ENCODE measurements around the gene PCSK9. TPM values are rescaled to one million over a fixed set of nuclear protein-coding genes. Genes with fewer than 3 reads are reported as not detected.

PCSK9 gene
- total RNA-seq, 3 donors from 2014 or later: 0.15 to 0.16 TPM; not detected in 1

DNA sequence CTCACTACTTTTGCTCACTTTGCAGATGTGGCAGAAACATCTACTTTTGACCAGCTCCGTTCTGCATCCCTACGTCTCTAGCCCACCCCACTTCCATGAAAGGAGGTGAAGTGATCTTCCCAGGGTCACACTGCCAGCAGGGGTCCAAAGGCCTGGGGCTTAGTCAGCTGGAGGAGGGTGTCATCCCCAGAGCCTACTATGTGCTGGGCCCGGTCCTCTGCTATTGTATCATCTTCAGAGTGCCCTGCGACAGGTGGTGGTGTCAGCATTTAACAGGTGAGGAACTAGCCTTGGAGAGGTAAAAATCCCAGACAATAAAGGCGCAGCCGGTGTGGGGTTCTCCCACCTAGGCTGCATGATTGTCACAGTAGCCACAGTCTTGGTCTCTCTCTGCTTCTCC lies 46.2 kb upstream of the PCSK9 start:
- peaks cover 0 to 12% of the 10 kb centered on the region in 2 donors for H3K27me3 ChIP-seq
- no peak overlapping the region for H3K4me3 ChIP-seq
- intact Hi-C loops (cut with DNase I; ENCODE audit: low total_unique reads): no loop called here
- no peaks in the 10 kb centered on the region for H3K9me3 ChIP-seq
- H3K36me3 ChIP-seq: no peaks in the 10 kb centered on the region
- H3K4me1 ChIP-seq: no peaks in the 10 kb centered on the region
- DNase-seq (ENCODE audit: low spot score in 2 of 2): no peak
- no peak for TF ChIP-seq POLR2A (IDR thresholded peaks at IDR 0.05)
- no peak overlapping the region for H3K27ac ChIP-seq

DNA sequence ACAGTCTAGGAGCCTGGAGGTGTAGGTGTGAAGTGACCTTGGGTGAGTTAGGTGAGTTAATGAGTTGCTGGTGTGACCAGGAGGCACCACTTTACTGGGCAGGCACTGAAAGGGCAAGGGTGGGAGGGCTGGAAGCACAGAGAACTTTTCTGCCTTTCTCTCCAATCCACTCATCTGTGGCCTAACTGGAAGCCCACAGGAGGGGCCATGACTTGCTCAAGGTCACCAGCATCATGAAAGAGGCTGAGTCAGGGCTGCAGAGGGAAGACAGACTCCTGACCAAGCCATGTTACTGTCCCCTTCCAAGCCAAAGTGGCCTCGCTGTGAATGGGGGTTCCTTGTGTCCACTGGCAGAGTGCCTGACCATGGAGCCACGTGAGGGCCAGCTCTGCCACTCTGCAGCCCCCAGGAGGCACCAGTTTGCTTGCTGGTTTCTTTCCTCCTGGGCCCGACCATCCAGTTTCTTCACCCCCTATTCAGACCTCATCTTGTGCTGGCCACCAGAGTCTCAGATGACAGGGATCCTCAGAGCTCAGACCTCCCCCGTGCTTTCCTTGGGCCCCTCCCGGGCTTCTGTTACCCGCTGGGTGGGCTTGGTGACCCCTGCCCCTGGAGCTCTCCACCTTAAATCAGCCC lies 44.9 kb upstream of the PCSK9 start:
- no peak overlapping the region for H3K27ac ChIP-seq
- TF ChIP-seq, protein P1, sequence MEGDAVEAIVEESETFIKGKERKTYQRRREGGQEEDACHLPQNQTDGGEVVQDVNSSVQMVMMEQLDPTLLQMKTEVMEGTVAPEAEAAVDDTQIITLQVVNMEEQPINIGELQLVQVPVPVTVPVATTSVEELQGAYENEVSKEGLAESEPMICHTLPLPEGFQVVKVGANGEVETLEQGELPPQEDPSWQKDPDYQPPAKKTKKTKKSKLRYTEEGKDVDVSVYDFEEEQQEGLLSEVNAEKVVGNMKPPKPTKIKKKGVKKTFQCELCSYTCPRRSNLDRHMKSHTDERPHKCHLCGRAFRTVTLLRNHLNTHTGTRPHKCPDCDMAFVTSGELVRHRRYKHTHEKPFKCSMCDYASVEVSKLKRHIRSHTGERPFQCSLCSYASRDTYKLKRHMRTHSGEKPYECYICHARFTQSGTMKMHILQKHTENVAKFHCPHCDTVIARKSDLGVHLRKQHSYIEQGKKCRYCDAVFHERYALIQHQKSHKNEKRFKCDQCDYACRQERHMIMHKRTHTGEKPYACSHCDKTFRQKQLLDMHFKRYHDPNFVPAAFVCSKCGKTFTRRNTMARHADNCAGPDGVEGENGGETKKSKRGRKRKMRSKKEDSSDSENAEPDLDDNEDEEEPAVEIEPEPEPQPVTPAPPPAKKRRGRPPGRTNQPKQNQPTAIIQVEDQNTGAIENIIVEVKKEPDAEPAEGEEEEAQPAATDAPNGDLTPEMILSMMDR (IDR thresholded peaks at IDR 0.05): no peak
- TF ChIP-seq POLR2A (IDR thresholded peaks at IDR 0.05) (no peak), POLR2AphosphoS5 (IDR thresholded peaks at IDR 0.05) (no peak)
- intact Hi-C loops (cut with DNase I; ENCODE audit: low total_unique reads): no loop called here
- H3K9me3 ChIP-seq: no peaks in the 10 kb centered on the region
- H3K36me3 ChIP-seq: no peaks in the 10 kb centered on the region
- H3K4me1 ChIP-seq: no peaks in the 10 kb centered on the region
- no peak for DNase-seq (ENCODE audit: low spot score in 2 of 2)
- H3K4me3 ChIP-seq: no peak overlapping the region
- H3K27me3 ChIP-seq: peaks cover 0 to 14% of the 10 kb centered on the region in 2 donors

DNA sequence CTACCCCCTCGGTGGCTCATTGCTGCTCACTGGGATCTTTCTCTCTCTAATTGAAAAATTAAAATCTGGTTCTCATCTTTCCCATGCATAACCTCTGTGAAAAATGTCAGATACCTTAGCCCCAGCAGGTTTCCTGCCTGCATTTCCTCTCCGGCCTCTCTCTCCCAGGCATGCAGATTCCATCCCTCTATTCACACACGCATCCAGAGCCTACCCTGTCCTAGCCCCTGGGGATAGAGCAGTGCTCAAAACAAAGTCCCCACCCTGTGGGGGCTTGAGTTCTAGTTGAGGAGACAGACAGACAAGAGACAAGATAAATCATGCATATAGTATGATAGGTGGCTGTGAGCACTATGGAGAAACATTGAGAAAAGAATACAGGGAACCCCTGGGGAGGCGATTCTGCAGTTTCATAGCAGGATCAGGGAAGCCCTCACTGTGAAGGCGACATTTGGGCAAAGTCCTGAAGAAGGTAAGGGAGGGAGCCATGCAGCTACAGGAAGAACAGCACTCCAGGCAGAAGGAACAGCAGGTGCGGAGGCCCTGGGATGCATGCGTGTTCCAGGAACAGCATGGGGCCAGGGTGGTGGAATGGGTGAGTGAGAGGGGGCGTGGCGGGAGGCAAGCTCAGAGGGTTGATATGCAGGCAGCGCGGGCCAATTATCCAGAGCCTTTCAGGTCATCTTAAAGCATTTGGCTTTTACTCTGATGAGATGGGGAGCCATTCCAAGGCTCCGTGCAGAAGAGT lies 44.2 kb upstream of the PCSK9 start:
- no peaks in the 10 kb centered on the region for H3K4me1 ChIP-seq
- DNase-seq (ENCODE audit: low spot score in 2 of 2): no peak
- no peaks in the 10 kb centered on the region for H3K9me3 ChIP-seq
- H3K27ac ChIP-seq: no peak overlapping the region
- peaks cover 0 to 14% of the 10 kb centered on the region in 2 donors for H3K27me3 ChIP-seq
- intact Hi-C loops (cut with DNase I; ENCODE audit: low total_unique reads): no loop called here
- TF ChIP-seq POLR2A (IDR thresholded peaks at IDR 0.05) (no peak), POLR2AphosphoS5 (IDR thresholded peaks at IDR 0.05) (no peak)
- TF ChIP-seq, protein P1 (IDR thresholded peaks at IDR 0.05): no peak
- H3K36me3 ChIP-seq: no peaks in the 10 kb centered on the region
- no peak overlapping the region for H3K4me3 ChIP-seq

DNA sequence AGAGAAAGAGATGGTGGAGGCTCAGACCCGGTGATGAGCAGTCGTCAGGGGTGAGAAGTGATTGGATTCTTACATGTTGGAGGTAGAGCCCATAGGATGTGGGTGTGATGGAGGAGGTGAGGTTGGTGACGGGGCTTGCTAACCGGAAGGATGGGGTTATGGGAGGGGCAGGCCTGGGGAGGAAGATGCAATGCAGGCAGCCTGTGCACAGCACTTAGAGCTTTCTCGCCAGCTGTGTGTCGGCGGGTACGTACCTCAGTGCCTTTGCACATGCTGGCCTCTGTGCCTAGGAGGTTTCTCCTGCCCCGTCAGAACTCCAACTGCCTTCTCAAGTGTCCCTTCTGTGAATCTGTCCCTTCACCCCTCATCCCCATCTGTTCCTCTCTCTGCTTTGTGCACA lies 43.5 kb upstream of the PCSK9 start:
- H3K4me3 ChIP-seq: no peak overlapping the region
- no peak for DNase-seq (ENCODE audit: low spot score in 2 of 2)
- H3K27me3 ChIP-seq: peaks cover 0 to 14% of the 10 kb centered on the region in 2 donors
- no peak overlapping the region for H3K27ac ChIP-seq
- no peaks in the 10 kb centered on the region for H3K9me3 ChIP-seq
- TF ChIP-seq POLR2A (IDR thresholded peaks at IDR 0.05): no peak
- no peak for TF ChIP-seq POLR2AphosphoS5 (IDR thresholded peaks at IDR 0.05)
- TF ChIP-seq, protein P1 (IDR thresholded peaks at IDR 0.05): no peak
- no peaks in the 10 kb centered on the region for H3K36me3 ChIP-seq
- intact Hi-C loops (cut with DNase I; ENCODE audit: low total_unique reads): no loop called here
- H3K4me1 ChIP-seq: no peaks in the 10 kb centered on the region

DNA sequence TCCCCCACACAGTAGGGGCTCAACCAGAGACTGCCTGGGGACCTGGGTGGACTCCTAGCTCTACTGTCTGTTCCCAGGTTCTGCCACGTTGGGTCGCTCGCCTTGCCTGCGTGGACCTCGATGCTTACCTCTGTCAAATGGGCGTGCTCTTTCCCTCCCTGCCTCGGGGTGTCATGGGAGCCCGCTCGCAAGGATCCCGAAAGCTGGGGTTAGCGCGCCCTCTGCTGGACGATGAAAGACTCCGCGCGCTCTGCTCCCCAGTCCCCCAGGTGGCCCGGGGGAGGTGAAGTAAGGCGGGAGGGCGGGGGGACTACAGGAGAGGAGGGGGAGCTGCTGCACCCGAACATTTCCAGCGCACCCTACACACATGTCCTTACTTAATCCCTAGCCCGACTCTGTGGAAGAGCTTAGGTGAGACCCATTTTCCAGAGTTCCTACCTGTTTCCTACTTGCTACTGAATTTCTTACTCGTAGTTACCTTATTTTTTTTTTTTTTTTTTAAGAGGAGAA lies 42.9 kb upstream of the PCSK9 start:
- no peaks in the 10 kb centered on the region for H3K4me1 ChIP-seq
- peak; percentile 34 to 70 for DNase-seq (ENCODE audit: low spot score in 2 of 2)
- peaks cover 0 to 14% of the 10 kb centered on the region in 2 donors for H3K27me3 ChIP-seq
- H3K27ac ChIP-seq: no peak overlapping the region
- H3K4me3 ChIP-seq: peak overlapping the region in 2 of 3 donors; percentile 15 to 47
- no peaks in the 10 kb centered on the region for H3K36me3 ChIP-seq
- intact Hi-C loops (cut with DNase I; ENCODE audit: low total_unique reads): no loop called here
- TF ChIP-seq POLR2A (IDR thresholded peaks at IDR 0.05) (no peak), POLR2AphosphoS5 (IDR thresholded peaks at IDR 0.05) (peak in 1 of 3 donors; percentile 13)
- TF ChIP-seq, protein P1 (IDR thresholded peaks at IDR 0.05): peak; percentile 76 to 87 (median 82)
- H3K9me3 ChIP-seq: no peaks in the 10 kb centered on the region
